Fibroblast of the conjunctiva (primary cell): ENCODE measurements around the gene NCKAP1.
"Not testable (repeated sequence)": the region's sequence is repeated elsewhere in the genome, so short reads cannot be mapped to it uniquely, and the experiment has no call there.

Source experiments
- DNase-seq: peaks from one replicate; pipeline ENCODE4 v3.0.0-alpha.2; 2010; ENCODE audit warnings: low read depth

Gene NCKAP1

DNA sequence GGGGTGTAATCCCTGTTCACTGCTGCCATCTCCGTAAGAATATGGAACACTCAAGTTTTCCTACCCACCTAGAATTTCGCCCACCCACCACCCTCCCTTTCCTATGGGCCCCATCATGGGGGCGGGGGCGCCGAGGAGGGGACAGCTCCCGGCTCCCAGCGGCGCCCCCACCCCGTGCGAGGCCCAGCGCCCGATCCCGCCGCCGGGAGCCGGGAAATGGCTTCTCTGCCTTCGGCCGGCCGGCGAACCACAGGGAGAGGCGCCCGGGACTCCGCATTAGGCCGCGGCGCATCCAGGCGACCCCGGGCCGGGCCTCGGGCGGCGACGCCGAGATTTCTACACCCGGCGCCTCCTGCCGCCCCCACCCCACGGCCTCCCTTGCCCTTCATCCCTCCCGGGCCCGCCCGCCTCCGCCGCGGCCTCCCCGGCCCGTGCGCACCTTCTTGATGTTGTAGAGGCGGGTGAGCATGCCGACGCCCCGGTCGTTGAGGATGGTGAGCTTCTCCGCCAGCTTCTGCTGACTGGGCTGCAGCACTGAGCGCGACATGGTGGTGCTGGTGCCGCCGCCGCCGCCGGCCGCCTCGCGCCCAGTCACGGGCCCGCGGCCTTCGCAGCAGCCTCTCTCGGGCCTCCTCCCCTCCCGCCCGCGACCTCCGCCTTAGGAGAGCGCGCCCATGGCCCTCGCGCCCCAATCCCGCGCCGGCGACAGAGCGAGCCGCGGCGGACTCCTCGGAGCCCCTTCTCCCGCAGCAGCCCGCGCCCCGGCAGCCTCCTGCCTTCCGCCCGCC is 510 bp downstream of the NCKAP1 start:
- DNase-seq, result no peak

DNA sequence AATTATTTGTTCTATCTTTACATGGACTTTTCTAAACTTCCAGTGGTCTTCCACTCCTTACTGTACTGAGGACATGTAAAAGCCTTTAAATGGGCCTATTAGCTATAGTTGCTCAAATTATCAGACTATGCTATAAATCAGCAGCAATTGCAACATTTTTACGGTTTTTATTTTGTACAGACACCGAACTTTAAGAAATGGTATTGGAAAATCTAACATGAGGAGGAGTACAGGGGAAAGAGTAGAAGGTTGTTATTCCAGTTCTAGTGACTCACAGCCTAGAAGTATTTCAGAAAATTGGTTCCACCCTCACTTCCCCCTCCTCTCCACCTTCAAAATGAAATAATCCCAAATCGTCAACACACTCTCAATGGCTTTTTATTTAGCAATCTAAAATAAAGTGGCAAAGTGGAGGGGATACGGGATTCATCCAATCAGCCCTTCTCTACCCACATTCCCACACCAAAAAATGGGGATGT is 1.1 kb downstream of the NCKAP1 start:
- DNase-seq, result no peak

DNA sequence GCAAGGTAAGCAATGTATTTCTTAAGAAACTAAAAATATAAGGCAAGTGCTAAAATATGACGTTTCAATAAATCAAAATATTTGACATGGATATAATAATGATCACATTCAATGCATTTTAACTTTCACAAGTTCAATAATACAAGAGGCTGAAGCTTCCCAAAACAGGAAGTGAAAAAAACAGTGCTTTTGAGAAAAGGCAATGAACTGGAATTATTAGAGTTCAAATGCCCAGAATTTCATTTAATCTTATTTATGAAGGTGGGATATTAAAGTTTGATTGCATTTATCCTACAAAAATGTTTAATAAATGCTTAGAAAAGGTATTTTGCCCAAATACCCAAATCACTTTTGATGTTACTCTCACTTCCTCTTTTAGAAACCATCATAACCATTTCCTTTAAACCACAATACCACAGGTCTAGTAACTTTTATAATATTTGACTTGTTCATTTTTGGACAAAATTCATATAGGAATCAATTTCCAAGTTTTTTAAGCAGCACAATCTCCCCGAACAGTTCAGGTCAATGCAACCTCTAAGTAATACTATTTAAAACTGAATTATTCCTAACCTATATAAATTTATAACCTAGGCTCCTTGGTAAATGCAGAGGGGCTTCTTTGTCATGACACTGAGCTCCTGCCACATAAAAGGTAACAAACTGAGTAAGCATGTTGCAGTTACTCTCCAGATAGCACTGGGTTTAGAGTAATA is 2.1 kb downstream of the NCKAP1 start:
- no peak for DNase-seq

DNA sequence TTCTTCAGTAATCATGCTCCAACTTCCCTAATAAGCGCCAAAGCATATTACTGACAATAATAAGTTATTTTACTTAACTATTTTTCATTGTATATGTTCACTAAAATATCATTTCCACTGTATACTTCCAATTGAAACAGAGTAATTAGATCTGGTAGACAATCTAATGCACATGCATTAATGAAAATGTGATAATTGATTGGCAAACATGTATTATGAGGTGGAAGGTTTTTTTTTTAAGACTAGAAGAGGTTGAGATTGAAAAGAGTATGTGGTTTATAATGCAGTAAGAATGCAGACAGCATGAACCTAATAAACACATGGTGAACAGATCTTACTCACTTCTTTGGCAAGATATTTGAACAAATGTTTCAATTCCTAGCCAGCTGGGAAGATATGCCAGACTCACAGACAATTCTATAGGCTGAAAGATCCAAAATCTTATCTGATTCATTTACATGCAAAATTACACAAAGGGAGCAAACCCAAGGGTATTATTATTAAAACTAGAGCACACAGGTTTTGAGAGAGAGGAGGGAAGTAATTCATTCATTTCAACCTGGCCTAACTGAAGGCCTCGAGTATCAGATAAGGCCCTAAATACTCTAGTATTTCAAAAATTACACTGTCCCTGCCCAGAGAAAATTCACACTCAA is 2.8 kb downstream of the NCKAP1 start:
- DNase-seq, result peak; percentile 54

DNA sequence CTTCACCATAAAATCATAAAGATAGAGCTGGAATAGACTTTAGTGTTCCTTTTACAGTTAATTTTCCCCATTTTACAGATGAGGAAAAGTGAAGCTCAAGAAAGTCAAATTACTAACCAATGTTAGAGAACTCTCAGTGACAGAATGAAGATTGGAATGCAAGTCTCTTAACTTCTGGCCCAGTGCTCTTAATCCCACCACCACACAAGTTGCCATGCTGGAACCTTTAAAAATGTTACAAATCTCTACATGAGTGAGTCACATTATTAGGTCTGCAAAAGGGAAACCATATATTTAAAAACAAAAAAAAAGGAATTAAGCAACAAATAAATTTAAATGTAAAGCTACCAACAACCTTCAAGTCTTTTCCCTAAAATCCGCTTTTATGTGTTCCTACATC is 3.5 kb downstream of the NCKAP1 start:
- DNase-seq, result no peak

DNA sequence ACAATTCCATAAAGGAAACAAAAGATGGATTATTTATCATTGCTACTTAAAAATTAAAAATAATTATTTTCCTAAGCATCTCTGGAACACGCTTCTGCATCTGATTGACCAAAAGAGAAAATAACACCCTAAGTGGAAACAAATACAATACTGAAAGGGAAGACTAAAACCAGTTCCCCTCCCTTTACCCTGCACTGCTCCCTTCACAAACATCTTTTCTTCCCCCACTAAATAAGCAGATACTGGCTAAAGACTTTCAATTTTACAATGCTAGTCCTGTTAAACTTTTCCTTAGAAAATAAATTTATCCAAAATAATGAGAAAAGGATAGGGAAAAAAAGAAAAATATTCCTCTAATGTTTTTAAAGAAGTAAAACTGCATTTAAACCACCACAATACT is 4.3 kb downstream of the NCKAP1 start:
- DNase-seq, result no peak

DNA sequence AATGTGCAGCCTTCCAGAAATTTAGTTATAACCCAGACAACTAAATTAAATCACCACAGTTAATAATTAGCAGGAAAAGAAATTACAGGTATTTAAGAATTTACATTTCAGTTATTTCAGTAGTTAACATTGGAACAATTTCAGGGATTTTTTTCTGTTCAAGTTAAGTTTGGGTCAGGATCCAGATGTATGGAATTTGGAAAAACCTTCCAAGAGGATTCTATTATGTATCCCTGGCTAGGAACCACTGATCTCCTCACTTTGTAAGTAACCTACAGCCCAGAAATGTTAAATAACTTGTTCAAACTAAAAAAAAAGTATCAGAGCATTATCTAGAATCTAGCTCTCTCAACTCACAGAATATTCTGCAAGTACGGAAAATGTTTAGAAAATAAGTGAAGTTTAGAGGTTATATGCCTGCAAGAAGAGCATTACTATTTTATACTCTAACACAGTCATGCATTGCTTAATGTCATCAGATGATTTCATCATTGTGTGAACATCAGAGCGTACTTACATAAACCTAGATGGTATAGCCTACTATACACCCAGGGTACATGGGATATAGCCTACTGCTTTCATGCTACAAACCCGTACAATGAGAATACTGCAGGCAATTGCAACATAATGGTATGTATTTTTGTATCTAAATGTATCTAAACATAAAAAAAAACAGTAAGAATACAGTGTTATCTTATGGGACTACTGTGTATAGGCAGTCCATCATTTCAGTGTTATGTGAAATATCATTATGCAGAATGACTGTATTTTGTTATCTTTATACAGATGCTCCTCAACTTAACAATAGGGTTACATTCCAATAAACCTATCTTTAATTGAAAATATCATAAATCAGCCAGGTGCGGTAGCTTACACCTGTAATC is 6.1 kb downstream of the NCKAP1 start:
- no peak for DNase-seq

DNA sequence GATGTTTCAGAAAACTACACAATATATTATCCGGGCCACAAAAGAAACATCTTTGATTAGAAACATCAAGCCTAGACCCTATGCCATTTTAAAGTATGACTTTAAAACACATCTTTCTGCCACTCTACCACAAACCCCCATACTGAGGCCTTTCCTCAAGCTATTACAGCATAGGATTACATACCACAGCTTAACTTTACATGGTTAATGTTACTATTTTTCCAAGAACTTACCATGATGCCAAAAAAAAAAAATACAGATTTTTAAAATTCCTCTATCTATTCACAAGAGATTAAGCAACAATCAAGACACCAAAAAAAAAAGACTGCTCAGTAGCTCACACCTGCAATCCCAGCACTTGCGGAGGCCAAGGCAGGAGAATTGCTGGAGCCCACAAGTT is 9.0 kb downstream of the NCKAP1 start:
- no peak for DNase-seq

DNA sequence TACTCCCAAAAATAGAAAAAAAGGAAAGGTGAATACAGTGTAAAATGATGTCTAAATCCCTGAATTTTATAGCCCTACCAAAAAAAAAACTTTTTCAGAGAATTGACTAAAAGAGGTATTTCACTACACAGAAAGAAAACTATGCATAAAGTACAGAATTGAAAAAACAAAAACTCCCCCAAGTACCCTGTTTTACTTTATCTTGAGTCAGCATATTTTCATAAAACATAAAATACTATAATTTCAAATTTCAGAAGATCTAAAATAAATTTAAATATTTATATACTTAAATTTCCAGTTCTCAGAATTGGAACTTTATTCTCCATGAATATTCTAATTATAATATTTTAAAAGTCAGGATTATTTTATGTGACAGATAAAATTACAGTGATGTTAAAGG is 10.1 kb downstream of the NCKAP1 start:
- DNase-seq, result no peak

DNA sequence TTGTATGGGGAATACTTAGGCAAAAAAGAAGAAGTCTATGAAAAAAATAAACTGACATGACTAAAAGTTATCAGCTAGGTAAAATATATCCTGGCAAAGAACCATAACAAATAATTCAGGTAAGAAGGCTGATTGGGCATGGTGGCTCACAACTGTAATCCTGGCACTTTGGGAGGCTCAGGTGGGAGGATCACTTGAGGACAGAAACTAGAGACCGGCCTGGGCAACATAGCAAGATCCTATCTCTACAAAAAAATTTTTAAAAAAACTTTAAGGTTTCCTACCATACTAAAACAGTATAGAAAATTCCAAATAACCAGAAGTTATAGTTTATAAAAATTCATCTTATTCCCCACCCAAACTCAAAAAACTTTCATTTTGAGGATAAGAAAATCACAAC is 10.8 kb downstream of the NCKAP1 start:
- DNase-seq, result no peak

DNA sequence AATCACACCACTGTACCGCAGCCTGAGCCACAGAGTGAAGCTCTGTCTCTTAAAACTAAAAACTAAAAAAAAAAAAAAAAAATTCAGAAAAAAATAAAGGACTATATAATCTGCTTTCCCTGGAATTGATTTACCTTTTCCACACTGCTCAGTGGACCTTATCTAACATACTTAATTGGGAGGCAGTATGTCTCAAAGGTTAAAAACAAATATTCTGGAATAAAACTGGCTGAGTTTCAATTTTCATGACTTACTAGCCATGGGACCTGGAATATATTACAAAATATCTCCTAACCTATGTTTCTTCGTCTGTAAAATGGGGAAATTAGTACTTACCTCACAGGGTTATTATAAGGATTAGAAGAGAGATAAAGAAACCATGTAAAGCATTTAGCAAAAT is 11.8 kb downstream of the NCKAP1 start:
- DNase-seq, result no peak

DNA sequence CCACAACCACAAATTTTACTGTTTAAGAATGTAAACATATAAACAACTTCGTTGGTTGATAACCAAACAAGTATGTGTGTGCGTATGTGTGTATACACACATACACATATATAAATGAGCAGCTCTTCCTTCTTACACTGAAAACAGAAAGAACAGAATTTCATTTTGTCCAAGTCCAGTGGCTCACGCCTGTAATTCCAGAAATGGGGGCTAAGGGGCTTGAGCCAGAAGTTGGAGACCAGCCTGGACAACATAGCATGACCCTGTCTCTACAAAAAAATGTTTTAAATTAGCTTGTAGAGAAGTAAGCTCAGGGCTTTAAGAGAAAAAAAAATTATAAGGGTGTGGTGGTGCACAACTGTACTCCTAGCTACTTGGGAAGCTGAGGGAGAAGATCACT is 12.3 kb downstream of the NCKAP1 start:
- DNase-seq, result no peak

DNA sequence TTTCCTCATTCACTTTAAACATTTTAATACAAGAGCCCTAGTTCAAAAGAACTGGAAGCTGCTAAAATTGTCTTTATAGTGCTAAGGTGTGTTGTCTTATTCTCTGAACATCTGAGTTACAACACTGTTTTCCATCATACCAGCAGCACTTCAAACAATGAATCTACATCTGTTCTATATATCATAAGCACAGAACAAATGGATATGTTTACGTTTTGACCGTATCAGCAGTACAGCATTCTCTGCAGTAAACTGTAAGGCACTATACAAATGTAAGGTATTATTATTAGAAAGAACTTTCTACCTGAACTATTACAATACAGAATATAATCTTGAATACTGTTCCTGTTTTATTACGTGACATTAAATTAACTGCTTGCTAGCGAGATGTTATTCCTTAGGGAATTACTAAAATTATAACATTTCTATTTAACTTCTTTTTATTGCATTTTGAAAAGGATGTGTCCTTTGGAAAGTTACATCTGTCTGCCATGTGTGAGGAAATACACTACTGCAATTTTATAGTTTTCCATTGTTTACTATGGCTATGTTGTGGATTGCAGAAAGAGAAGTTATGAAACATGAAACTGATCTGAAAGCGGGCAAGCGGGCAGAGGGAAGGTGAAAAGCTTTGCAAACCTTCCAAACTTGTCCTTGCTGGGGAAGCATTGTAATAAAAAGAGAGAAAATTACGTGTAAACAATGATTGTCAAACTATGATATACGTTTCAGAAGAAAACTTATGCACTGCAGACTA is 13.7 kb downstream of the NCKAP1 start:
- DNase-seq, result no peak

DNA sequence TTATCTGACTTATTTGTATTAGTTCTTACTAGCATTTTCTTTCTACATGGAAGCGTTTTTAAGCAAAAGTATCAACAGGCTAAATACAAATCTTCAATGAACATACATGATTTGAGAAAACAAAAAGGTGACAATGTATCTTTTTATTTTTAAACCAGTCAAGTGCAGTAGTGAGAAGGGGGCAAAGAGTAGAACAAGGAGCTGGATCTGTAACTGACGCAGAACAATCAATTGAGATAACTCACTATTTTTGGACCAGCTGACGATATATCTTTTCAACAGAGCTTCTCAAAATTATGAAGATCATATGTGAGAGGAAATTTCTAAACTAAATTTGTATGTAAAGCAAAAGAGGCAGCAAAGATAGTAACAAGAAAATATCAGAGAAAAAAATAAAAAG is 15.5 kb downstream of the NCKAP1 start:
- no peak for DNase-seq

DNA sequence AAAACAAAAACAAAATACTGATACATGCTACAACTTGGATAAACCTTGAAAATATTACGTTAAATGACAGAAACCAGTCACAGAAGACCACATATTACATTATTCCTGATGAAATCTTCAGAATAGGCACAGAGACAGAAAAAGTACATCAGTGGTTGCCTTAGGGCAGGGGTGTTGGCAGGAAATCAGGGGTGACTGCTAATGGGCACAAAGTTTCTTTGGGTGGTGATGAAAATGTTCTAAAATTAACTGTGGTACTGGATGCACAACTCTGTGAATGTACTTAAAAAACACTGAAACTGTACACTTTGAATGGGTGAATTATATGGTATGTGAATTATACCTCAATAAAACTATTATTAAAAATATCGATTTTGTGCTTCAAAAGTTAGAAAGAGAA is 16.6 kb downstream of the NCKAP1 start:
- DNase-seq, result no peak

DNA sequence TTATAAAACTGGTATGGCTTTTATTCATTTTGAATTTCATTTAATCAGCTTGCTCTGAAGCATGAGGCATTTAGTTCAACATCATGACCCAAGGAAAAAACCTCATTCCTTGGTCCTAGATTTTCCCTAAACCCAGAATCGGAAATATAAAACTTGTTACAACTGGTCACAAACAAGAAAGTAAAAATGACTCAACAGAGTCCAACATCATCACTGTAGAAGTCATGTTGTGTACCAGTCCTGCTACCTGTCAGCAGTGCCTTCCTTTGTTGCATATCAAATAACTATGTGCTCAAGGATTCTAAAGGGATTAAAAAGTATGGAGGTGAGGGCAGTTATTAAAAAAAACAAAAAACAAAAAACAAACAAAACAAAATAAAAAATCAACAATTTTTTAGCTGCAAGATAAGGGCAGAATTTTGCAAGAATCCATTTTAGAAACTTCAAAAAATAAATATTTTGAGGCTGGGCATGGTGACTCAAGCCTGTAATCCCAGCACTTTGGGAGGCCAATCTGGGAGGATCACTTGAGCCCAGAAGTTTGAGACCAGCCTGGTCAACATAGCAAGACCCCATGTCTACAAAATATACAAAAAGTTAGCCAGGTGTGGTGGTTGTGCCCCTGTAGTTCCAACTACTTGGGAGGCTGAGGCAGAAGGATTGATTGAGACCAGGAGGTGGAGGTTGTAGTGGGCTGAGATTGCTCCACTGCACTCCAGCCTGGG is 18.4 kb downstream of the NCKAP1 start:
- no peak for DNase-seq

DNA sequence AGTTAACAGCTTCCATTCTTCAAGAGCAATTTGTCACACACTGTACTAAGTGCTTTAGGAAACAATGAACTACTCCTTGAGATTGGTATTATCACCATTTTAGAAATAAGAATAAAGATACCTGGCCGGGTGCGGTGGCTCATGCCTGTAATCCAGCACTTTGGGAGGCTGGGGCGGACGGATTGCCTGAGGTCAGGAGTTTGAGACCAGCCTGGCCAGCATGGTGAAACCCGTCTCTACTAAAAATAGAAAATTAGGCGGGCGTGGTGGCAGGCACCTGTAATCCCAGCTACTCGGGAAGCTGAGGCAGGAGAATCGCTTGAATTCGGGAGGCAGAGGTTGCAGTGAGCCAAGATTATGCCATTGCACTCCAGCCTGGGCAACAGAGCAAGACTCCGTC is 20.4 kb downstream of the NCKAP1 start:
- not testable (repeated sequence) for DNase-seq

DNA sequence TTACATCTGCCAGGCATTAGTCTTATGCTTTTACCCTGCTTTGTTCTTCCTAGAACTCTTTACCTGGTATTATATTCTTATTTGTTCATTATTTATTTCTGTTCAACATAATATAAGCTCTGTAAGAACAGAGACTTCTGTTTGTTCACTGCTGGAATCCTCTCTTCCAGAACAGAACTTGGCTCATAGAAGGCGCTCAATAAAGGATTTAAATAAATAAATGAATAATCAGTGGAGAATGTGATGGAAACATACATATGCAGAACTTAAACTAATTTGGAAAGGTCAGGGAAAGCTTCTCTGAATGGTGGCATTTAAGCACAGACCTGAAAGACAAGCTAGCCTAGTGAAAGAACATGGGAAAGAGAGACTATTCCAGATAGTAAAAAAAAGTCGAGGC is 24.3 kb downstream of the NCKAP1 start:
- DNase-seq, result no peak

DNA sequence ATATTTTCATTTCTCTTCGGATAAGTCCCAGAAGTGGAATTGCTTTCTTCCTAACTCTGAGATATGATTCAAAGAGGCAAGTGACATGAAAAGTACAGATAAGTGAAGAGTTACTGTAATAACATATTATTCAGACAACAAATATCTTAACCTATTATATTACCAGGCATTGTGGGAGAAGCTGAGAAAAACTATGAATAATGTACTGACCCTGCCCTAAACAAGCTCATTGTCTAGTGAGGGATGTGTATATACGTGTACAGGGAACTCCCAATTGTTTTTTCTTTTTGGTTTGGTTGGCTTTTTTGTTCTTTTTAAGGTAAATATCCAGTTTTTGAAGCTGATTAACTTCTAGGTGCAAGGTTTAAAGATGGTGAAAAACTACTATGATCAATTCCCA is 26.5 kb downstream of the NCKAP1 start:
- no peak for DNase-seq

DNA sequence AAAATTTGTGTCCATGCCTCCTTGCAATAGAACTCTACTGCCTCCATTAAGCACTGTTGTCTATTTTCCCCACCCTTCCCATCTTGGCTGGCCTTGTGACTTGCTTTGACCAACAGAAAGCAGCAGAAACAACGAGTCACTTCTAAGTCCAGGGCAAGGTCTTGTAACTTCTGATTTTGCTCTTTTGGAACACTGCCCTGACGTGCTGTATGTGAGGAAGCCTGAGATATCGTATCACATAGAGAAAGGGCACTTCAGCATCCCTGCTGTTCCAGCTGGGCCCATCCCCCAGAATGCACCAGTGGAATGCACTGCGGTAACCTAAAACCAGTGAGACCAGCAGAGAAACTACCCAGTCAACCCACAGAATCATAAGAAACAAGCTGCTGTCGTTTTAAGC is 28.1 kb downstream of the NCKAP1 start:
- DNase-seq, result peak; percentile 66
